Renal cortical epithelial cell (primary cell): ENCODE data around the gene CERS6. TPM values are rescaled to one million over a fixed set of nuclear protein-coding genes. Genes with fewer than 3 reads are reported as not detected.
"Not testable (repeated sequence)": the region's sequence is repeated elsewhere in the genome, so short reads cannot be mapped to it uniquely, and the experiment has no call there.

ENCODE experiments used
- DNase-seq: peaks from one replicate; pipeline ENCODE4 v3.0.0-alpha.2; 2011; ENCODE audit warnings: low read depth
- total RNA-seq: library from RNA; depleted of rRNA; stranded (reverse); fragments of >200 nt; gene quantifications from 2 replicates; pipeline ENCODE4 v1.2.3, GENCODE V29; 2014

CERS6 gene
- total RNA-seq, 1 donor from 2014 or later, result 19.7 TPM

DNA sequence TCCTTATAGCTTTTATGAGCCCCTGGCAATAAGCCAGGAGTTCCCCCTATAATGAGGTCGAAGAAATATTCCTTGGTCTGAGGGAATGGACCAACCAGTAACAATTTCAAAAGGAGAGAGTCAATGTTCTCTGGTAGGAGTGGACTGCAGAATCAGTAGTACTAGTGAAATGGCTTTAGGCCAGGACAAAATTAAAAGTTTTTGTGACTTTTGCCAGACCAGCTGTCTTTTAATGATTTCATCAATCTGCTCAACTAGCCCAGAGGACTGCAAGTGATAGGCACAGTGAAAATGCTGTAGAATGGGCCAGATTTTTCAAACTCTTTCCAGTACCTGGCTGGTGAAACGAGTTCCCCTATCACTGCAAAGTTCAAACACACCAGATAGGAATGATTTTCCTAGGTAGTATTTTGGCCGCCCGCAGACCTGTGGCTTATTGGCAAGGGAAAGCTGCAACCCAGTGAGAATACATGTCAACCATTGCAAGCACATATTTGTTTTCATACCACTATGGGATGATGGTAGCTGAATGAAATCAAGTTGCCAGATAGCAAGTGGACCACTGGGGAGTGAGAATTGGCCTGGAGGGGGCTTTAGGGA is 45.5 kb downstream of the CERS6 start:
- DNase-seq, result no peak

DNA sequence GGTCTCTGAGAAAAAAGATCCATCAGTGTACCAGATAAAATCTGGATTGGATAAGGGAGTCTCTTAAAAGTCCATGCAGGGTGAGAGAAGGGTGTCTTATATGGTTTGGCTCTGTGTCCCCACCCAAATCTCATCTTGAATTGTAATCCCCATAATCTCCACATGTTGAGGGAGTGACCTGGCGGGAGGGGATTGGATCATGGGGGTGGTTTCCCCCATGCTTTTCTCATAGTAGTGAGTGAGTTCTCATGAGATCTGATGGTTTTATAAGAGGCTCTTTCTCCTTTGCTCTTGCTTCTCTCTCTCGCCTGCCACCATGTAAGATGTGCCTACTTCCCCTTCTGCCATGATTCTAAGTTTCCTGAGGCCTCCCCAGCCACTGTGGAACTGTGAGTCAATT is 46.8 kb downstream of the CERS6 start:
- DNase-seq, result not testable (repeated sequence)

DNA sequence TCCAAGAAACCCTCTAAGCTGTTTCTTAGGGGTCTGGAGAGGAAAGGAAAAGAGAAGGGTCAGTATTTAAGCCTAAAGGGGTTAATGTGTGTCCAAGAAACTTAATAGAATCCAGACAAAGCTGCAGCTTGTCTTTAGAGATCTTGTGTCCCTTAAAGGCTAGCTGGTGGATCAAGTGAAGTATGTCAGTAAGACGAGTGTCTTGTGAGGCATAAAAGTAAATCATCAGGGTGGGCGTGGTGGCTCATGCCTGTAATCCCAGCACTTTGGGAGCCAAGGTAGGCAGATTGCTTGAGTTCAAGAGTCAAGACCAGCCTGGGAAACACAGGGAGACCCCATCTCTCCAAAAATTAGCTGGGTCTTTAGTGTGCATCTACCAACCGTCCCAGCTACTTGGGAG is 47.8 kb downstream of the CERS6 start:
- no peak for DNase-seq

DNA sequence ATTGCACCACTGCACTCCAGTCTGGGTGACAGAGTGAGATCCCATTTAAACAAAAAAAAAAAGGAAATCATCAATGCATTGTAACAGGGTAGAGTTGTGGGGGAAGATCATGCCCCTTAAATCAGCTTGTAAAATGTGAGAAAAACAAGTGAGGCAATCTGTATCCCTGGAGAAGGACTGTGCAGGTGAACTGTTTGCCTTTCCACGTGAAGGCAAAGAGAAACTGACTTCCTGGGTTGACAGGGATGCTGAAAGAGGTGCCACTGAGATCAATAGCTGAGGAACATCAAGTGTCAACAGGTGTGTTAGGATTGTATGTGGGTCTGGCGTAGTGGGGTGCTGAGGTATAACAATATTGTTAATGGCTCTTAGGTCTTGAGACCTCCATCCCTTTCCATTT is 48.3 kb downstream of the CERS6 start:
- no peak for DNase-seq

DNA sequence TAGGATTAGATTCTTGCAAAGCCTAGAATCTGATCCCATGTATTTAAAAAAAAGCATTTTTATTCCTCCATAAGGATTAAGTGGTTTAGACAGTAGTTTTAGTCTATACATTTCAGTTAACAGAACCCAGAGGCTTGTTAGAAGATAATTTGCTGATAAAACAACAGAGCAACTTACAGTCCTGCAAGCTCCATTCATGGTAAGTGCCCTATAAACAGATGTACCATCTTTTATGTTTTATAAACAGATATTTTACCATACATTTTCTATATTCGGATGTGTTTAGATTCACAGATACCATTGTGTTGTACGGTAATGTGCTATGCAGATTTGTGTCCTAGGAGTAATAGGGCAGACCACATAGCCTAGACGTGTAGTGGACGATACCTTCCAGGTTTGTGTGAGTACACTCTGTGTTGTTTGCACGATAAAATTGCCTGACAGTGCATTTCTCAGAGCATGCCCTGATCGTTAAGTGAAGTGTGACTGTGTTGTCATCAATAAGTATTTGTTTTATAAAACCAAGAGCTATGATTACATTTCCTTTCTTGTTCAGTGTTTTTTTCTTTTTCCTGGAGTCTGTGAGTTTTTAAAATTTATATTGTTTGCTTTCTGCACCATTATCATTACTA is 54.2 kb downstream of the CERS6 start:
- DNase-seq, result no peak

DNA sequence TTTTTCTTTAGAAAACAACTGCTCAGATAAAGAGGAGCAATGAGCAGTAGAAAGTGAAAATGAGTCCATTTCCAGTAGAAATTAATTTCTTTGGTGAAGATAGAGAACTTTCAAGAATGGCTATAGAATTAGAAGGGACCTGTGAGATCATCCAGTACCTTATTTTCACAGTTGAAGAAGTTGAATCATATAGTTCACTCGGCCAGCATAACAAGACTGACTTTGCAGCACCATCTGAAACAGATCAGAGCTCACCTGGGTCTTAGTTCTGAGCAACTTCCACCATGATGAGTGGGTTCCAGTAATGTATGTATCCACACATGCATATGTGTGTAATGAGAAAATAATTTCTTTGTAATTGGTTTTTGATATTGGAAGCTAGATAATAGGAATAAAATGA is 58.6 kb downstream of the CERS6 start:
- no peak for DNase-seq

DNA sequence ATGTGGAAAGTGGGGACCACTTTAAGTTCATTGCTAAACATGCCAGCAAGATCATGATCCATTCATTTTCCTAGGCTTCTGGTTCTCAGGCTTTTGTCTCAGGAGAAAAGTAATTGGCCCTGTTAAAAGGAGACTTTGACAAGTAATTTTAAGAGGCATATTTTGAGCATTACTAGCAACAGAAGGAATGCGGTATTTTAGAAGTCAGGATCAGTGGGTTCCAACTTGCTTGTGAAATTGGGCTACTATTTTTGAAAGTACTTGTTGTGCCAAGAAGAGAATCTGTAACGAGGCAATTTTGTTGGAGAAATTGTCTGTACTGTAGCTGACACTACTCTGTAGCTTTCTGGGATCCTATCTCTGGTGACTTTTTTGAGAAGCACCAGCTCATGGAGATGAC is 59.4 kb downstream of the CERS6 start:
- peak; percentile 61 for DNase-seq

DNA sequence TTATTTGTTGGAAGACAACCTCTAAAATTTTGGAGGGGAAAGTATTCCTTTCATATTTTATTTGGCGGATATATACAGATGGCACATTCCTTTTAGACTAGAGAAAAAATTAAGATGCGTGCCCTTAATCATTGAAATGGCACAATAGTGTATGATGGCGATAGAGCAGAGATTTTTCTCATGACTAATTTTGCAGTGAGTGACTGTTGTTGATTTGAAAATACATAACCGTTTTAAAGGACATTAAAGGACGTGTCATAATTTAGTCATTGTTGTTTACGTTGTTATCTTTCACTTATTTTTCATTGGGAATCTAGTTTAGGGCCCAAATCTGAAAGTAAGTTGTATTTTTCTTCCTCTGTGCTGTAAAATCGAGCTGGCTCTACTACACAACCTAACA is 61.7 kb downstream of the CERS6 start:
- no peak for DNase-seq

DNA sequence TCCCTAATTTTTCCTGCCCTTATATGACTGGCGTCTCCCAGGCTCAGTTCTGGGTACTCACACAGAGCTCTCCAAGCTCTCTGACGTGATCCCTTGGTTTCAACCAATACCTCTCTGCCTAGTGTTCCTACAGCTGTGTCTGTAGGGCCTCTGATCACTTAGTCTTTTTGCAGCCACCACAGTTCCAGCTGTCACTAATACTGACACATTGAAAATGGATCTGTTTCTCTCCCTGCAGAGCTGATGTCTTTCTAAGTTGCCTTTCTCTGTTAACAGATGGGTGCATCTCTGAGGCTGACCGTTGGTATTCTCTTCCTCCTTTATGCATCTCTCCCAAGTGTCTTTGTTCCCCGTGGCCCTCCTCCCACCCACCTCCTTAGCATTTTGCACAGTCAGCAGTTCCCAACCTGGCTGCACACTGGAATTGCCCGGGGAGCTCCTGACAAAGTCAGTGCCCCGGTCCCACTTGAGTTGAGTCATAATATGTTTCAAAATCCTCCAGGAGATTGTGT is 62.5 kb downstream of the CERS6 start:
- DNase-seq, result peak; percentile 73

DNA sequence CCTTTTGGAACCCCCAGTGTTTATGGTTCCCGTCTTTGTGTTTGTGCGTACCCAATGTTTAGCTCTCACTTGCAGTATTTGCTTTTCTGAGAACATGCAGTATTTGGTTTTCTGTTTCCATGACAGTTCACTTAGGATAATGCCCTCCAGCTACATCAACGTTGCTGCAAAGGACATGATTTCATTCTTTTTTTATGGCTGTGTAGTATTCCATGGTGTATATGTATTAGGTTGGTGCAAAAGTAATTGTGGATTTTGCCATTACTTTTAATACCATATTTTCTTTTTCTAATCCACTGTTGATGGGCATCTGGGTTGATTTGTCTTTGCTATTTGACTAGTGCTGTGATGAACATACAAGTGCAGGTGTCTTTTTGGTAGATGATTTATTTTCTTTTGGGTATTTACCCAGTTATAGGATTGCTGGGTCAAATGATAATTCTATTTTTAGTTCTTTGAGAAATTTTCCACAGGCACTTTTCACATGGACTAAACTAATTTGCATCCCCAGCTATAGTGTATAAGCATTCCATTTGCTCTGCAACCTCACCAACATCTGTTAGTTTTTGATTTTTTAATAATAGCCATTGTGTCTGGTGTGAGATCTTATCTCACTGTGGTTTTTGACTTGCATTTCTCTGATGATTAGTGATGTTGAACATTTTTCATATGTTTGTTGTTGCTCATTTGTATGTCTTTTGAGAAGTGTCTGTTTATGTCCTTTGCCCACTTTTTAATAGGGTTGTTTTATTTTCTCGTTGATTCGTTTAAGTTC is 63.6 kb downstream of the CERS6 start:
- no peak for DNase-seq

DNA sequence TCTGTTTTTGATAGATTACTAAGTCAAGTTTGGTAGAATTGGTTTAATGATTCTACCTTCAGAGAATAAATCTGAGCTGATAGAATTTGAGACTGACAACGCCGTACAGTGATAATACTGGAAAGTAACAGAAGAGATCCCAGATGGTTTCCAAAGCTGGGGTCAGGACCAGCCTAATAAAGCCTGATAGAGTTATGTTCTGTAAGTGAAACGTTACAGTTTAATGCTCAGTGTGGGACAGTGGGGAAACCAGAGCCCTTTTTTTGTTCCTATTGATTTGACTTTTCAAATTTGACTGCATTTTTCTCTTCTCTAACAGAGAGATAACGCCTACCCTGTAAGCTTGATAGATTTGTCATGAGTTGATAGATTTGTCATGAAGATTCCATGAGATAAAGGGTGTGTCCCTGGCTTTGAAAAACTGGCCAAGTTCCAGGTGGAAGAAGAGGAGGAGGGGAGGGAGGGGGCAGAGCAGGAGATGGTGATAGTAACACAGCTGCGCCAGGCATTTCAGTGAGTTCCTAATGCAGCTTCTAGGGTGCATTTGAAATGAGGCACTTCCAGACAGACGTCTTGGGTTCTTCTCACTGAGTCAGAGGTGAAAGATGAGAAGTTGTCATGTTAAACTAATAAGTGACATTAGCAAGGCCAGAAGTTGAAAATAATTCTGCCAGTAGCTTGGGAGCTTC is 65.1 kb downstream of the CERS6 start:
- DNase-seq, result no peak

DNA sequence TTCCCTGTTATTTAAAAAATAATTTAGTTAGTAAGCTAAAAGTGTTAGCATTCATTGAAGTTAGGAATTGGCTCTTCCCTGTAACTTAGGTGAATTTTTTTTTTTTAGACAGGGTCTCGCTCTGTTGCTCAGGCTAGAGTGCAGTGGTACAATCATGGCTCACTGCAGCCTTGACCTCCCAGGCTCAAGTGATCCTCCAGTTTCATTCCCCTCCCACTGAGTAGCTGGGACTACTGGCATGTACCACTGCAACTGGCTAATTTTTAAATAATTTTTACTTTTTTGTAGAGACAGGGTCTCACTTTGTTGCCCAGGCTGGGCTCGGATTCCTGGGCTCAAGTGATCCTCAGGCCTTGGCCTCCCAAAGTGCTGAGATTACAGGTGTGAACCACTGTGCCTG is 66.4 kb downstream of the CERS6 start:
- DNase-seq, result no peak

DNA sequence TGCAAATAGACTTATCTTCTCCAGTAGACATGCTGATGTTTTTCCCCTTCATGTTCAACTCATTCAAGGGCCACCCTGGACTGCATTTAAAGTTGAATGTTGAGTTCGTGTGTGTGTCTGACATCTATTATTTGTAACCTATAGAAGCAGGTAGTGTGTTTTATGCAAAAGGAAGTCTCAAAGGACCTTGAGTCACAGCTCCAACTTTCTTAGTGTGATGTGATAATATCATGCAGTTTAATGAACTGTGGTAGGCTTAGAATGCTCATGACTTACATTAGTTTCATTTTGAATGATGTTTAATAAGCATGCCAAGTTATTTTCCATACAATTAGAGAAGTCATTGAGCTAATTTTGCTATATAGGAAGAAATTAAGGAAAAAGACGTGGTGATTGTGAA is 67.9 kb downstream of the CERS6 start:
- DNase-seq, result no peak

DNA sequence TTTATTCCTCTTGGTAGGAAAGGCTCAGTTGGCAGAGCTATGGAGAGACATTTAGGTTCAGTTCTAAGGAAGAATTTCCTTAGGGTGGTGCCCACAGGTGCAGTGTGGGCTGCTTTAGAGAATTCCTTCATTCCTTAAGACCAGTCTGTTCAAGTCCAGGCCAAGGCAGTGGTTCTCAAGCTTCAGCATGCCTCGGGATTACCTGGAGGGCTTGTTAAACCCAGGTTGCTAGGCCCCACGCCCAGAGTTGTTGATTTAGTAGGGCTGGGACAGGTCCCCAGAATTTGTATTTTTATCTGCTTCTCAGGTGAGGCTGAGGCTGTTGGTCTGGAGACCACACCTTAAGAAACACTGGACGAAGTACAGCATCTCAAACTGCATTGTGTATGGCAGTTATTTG is 68.9 kb downstream of the CERS6 start:
- DNase-seq, result no peak

DNA sequence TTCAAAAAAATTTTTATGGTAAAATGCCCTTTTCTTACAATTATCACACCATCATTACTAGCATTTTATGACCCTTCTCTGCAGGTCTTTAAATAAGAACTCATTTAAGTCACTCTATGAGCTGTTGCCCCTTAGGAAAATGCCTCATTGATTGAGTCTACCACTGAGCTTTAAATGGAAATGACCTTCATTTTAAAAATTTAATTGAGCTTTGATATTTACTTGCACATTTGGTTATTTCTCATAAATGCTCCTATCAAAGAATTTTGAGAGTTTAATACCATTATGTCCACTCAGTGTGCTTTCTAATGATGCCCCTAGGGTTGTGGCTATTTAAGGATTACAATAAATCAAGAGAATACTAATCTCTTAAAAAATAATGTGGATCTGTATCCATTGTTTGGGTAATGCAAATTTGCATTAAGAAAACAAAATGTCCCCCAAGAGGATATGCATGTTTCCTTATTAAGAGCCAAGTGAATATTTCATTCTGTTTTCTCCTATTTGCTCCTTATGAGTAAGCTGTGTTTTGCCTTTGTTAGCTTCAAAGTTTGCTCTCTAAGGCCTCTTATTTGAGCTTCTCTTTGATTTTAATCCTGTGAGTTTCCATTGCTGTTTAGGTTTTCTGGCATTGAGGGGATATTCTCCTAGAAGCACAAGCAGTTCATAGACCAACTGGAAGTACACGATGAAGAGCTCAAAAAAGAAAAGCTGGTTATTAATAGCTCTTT is 69.8 kb downstream of the CERS6 start:
- DNase-seq, result no peak

DNA sequence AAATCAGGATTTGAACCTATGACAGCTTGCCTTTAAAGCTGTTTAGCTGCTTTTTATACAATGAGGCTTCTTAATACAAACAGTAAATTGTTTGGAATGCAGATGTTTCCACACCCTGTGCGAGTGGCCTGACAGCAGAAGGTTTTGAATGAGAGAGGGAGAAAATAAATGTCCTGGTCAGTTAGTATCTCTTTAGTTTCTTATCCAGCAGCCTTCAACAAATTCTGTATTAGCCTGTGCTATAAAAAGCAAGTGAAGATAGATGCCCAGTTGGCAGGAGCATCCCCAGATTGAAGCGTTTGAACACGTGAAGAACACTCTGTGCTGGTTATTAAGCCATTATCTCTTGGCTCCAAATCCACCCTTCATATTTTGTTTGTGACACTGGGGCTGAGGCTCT is 70.6 kb downstream of the CERS6 start:
- peak; percentile 28 for DNase-seq

DNA sequence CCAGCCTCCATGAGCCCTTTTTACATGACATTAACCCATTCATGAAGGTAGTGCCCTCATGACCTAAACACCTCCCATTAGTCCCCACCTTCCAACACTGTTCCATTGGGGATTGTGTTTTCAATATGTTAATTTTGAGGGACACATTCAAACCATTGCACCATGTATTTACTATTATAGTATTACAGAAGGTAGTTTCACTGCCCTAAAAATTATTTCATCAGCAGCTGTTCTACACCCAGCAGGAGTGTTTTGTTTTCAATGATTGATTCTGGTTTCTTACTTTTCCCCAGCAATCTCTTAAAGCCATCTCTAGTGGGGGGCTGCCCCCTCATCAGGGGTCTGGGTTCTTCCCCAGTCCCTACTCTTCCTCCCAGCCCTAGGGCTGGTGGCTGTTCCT is 71.9 kb downstream of the CERS6 start:
- DNase-seq, result no peak

DNA sequence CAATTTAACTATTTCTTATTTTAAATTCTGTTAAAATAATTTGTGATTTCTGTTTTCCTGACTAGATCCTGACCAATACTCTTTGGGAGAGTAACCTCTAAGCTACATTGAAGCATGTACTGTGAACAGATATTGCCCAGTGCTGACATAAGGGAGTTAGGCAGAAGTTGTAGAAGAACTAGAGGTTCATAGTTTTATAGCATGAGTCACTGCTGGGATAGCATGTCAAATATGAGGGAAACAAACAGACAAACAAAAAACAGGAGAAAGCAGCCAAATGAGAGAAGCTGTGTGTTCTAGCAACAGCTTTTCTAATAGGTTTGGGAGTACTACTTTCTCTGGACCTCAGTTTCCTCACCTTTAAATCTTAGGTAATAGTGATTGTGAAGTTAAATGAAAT is 72.4 kb downstream of the CERS6 start:
- DNase-seq, result peak; percentile 25

DNA sequence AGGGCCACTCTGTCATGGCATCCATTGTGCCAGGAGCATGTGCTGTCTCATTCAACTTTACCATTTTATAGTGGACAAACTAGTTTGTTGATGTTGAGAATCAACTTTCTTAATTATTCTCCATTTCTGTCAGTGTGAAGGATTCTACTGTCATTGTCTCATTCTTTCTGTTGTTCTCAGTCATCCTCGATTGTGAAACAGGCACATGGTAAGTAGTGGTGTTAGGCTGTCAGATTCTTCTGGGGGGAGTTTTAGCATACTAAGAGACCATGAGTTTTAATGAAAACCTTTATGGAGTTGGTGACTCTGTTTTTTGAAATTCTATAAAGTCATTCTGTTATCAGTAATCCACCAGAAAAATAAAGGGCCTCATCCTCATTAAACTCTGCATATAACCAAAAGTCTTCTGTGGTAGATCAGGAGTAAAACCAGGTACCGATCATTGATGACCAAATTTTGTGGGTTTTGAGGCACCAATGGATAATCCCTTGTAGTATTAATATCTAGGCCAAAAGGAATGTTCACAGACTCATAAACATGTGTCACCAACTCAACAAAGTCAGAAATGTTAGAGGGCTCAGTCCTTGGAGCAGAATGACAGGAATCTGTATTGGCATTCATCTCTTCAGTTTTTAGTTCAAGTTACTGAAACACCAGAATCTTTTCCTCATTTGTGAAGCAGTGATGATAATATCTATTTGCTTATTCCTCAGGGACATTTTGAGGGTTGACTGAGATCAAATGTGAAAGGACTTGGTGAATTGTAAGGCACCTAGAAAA is 73.2 kb downstream of the CERS6 start:
- DNase-seq, result no peak

DNA sequence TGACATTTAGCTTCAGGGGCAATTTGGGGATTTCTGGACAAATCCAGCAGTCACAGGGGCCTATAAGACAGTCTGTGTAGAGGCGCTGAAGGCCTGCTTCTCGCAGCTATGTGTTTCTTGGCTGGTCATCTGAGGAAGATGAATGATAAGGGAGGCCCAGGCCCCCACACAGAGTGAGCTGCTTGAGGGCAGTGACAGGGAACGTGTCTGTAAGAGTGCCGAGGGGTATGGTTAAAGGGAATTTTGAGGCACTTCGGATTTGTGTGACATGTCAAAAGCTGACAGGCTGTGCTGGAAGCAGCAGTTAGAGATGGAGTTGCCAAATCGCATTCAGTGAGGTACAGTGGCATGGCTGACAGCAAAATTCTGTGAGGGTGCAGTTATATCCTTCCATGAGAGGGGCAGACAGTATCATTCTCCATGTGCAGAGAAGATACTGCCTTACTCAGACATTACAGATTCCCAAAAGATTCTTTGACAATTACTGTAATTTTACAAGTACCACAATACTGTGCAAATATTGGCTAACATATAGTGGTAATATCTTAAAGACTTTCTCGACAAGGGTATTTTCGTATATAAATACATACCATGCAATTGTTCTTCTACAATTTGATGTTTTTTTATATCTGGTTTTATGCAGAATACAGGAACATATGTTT is 74.0 kb downstream of the CERS6 start:
- DNase-seq, result no peak
